HG03439 (cell line): ENCODE results near the gene ZCCHC18.
A peak's percentile ranks its signal among the peaks of the same experiment; 100 is the strongest.
"Not testable (repeated sequence)": the region's sequence is repeated elsewhere in the genome, so short reads cannot be mapped to it uniquely, and the experiment has no call there.

Experiments used
- ATAC-seq: cut with Tn5 transposase; IDR thresholded peaks from one replicate; pipeline ENCODE4 v1.9.1; 2021; ENCODE audit warnings: mild to moderate bottlenecking, moderate library complexity; ENCODE audit not compliant: unreplicated experiment

ZCCHC18 gene

DNA sequence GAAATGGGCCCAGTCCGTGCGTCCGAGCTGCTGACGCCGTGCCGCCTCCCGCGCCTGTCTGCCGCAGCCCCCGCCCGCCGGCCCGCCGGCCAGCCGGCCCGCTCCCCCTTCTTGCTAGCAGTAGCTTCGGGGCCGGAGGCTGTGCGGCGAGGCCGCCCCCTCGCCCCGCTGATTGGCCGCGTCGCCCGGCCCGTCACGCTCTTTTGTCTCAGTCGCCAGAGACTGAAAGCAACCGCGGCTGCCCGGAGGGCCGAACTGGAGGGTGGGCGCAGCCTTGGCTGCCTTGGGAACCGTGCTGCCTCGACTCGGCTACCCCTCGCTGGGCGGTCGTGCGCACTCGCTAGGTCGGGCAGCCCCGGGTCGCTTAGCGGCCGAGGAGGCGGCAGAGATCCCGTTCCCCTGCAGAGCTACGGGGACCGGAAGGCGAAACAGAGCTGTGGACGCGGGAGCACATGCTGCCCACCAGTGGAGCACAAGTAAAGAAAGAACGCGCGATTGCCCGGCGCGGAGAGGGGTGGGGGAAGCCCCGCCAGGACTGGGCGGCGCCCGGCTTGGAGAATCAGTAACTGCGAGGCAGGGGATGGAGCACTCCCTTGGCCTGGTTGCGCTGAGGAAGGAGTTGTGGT, at the start of gene ZCCHC18:
Gene ZCCHC18 (plus strand): TSS at position 198 of the 626 bp plus-strand sequence. CDS start 1,589 bp downstream, outside the sequence.
- ATAC-seq: peak; percentile 72

DNA sequence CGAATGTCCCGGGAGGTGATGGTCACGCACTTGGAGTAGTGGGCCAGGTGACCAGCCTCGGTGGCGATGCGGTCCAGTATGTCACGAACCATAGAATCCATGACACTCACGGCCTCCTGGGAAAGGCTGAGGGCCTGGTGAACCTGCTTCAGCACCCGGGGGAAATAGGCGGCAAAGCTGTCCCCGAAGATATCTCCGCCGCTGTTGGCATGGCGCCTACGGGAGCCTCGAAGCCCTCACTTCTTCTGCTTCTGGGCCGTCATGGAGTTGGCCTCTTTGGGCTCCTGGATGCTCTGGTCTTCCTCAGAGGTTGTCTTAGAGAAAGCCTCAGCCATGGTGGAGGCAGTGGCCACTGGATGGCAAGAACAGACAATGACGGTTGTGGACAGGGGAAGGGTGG, 49.7 kb upstream of the ZCCHC18 start:
- not testable (repeated sequence) for ATAC-seq

DNA sequence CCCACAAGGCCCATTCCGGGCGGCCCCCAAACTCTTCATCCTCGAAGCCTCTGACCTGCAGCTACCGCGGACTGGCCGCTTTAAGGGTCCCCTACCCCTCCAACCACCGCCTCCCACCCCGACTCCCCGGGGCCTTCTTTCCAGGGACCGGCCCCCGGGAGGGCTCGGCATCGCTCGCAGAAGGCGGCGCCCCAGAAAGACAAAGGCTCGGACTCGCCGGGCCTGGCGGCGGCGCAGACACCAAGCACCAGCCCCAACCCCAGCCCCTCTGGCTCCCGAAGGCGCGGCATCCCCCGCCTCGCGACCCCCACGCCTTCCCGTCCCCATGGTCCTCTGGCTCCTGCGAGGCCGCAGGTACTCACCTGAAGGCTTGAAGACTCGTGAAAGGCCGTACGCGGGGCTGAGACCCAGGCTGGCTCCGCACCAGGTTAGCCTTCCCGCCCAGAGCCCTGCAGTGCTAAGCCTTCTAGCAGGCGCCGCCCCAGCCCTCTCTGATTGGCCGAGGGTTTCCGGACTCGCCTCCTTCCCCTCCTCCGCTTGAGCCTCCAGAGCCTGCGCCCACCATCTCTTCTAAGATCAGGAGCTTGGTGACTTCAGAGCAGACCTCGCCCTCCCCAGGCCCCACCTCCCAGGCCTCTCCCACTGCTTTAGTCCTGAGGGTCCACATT, 36.4 kb upstream of the ZCCHC18 start, which contains the start of gene TMSB15C:
Gene TMSB15C (minus strand): TSS at position 459 of the 668 bp plus-strand sequence.
- not testable (repeated sequence) for ATAC-seq

DNA sequence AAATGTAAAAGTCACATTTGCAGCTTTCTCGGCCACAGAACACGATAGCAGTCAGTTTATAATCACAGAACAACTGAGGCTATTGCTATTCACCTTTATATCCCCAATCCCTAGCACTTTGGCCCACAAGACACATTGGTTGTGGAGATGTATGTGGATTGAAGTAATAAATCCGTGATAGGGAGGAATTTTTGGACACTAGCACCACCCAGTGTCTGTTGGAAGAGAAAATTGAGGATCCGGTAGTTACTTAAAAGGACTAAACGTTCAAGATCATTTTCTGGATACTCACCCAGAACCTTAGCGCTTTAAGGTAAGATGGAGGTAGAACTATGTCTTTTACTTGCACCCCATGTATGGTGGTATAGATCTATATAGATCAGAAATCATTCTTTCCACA, 34.5 kb upstream of the ZCCHC18 start:
- not testable (repeated sequence) for ATAC-seq

DNA sequence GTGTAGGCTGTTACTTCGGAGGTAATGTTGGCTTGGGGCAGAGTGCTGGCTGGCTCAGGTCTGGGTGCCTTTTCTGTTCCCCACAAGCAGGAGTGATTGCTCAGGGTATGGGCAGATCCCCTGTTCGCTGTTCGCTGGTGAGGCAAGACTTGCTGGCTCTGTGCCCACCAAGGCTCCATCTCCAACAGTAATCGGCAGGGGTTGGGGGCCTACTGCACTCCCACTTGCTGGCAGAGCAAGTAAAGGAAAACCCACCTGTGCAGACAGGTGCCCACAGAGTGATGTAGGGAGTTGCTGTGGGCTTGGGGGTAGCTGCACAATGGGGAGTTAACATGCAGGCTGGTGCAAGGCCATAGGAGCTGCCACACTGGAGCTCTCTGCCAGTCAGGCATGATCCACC, 28.3 kb upstream of the ZCCHC18 start:
- ATAC-seq: no peak

DNA sequence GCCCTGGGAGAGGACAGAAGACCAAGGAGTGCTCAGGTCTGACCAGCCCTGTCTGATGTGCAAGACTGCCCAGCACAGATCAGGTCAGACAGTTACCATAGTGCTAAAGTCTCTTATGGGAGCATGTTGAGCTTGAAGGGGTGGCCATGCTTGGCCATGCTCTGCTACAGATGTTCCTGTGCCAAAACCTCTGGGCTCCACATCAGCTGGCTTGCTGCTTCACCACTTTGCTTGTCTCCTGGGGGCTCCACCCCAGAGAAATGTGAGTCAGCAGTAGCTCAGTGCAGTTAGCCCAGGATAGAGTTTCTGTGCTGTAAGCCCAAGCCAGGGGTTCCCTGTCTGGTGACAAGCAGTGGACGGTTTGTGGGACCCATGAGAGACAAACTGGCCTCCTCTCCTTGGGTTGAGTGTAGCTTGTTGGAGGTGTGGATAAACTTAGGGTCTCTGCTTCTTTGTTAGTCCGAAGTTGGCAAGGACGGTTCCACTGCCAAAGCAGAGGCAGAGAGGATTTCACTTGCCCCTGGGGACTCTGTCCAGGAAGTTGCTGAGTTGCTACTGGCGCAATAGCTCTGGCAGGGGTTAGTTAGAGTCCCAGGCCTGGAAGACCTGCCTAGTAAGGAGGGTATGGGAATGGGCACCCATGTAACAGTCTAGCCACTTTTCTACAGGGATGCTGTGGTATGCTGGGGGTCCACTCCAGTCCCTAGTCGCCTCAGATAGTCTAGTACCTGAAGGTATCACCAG, 27.6 kb upstream of the ZCCHC18 start:
- no peak for ATAC-seq

DNA sequence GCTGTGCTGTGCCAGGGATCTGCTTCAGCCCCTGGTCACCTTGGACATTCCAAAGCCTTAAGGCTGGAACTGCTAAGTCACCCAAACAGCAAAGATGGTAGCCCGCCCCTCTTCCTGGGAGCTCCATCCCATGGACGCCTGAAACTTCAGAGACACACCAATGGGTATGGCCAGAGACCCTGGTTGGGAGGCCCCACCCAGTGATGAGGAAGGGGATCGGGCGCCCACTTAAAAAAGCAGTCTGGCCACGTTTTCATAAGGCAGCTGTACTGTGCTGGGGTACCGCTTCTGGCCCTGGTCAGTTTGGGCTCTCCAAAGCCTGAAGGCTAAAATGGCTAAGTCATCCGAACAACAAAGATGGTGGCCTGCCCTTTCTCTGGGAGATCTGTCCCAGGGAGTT, 26.8 kb upstream of the ZCCHC18 start:
- no peak for ATAC-seq

DNA sequence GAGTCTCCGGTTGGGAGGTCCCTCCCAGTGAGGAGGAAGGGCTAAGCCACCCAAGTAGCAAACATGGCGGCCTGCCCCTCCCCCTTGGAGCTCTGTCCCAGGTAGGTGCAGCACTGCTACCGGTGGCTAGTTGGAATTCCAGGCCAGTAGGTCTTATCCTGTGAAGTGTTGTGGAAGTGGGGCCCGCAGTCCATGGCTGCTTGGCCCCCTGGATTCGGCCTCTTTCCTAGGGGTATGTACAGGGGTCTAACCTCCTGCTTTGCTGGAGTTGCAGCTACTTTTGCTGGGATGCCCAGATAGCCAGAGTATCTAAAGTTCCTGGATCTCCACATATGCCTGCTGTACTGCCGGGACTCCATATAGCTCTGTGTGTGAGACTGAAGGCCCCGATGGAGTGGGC, 26.4 kb upstream of the ZCCHC18 start:
- no peak for ATAC-seq

DNA sequence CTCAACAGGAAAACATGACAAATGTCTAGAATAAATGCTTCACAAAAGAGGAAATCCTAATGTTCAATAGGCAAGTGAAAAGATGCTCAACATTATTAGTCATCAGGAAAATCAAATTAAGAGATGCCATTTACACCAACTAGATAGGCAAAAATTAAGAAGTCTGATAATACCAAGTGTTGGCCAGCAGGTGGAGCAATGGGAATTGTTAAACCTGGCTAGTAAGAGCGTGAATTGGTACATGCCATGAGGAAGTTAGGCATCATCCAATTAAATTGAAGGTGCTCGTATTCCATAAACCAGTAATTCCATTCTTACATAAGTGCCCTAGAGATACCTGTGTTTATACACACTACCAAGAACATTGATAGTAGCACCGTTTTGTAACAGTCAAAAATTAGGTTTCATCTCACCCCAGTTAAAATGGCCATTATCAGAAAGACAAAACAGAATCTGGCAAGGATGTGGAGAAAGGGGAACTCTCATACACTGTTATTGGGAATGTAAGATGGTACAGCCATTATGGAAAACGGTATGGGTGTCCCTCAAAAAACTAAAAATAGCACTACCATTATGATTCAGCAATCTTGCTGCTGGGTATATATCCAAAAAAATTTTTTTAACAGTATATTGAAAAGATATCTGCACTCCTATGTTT, 14.0 kb upstream of the ZCCHC18 start:
- peak; percentile 74 for ATAC-seq

DNA sequence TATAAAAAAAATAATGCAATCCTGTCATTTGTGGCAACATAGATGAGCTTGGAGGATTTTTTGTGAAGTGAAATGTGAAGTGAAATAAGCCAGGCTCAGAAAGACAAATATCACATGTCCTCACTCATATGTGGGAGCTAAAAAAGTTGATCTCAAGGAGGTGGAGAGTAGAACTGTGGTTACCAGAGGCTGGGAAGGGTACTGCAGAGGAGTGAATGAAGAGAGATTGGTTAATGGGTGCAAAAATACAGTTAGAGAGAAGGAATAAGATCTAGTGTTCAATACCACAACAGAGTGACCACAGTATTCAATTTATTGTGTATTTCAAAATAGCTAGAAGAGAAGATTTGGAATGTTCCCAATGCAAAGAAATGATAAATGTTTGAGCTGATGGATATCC, 13.4 kb upstream of the ZCCHC18 start:
- ATAC-seq: no peak

DNA sequence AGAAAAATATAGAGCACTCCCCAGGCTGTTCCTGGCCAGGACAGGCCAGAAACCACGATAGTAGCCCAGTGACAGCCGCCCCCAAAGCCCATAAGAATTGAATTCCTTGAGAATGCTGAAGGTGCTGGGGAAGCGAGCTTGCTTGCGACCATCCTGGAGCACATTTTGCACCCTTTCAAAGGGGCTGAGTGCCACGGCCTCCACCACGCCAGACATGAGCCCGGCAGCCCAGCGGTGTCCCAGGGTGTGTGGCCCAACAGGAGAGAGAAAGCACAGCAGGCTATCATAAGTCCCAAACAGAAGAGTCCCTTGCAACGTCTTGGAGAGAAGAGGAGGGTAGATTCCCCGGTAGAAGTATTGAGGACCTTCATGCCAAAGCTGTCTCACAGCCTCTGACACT, 7.6 kb upstream of the ZCCHC18 start:
- ATAC-seq: no peak

DNA sequence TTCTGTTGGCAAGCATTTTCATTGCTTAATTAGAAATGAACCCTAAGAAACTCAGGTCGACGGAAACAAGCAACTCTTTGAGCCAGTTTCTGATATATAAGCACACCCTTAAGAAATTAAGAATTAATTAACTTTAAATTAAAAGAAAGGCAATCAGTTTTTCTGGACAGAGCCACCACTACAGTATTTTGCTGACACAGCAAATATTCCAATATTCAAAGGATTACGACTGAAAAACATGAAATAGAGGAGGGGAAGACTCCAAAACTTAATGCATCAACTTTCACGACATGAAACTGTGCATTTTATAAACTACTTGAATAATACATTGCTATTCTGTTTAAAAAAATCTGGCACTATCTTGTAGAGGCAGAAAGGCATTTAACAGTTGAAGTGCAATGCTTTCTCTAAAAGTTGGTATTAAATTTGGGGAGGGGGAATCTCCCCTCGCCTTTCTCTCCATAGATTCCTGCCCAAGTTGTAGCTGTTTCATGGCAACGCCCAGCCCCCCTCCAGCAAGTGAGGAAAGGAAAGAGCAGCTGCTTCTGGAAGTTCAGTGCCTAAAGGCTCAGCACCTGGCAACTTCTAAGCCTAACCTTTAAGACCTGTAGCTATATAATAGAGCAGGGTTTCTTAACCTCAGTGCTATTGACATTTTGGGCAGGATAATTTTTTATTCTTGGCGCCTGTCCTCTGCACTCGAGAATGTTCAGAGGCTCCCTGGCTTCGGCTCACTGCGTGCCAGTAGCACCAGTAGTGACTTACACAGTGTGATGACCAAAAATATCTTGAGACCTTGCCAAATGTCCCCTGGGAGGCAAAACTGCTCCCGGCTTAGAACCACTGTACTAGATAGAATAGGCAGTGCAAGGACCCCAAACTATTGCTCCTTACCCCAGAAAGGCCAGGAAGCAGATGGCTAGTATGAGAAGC, 6.7 kb upstream of the ZCCHC18 start:
- ATAC-seq: no peak

DNA sequence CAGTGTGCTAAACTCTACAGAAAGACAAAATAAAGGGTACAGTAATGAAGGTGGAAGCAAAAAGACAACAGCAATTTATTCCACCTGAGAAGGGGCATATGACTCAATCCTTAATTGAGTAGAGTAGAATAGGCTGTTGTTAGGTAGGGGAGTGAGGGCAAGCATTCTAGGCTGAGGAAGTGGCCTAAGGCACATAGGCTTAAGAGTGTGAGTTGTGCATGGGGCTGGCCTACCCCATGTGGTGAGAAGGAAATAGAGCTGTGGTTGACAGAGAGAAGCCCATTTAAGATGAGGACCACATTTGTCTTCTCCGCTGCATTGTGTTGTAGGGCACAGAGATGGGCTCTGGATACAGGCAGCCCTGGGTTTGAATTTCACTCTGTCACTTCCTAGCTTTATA, 3.4 kb upstream of the ZCCHC18 start:
- ATAC-seq: no peak

DNA sequence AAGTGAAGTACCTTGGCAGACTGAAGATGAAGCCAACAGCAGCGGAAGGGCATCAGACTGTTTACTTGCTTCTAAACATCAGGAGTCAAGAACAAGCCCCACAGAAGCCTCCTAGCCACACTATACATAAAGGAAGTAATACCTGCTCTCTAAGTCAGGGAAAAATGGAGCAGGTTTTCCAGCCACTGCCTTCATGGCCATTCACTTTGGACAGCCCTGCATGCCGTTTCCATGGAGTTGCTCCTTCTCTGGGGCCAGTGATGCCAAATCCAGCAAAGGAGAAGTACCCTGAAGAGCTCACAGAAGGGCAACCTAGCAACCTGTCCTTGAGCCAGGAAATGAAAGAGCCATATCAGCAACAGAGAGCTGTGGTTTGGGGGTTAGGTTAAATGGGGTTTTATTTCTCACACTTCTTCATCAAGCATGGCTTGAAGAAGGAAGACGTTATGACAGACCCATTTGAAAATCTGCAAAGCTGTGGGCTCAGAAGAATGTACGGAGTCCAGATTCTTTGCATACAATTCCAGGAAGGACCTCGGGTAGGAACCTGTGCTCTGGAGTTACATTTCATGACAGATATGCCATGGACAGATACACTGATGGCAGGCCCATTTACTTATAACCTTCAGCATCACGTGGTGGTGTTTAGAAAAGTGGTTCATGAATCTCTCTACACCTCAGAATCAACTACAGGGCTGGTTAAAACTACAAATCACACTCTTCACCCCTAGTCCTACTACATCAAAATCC, 1.7 kb upstream of the ZCCHC18 start:
- not testable (repeated sequence) for ATAC-seq

DNA sequence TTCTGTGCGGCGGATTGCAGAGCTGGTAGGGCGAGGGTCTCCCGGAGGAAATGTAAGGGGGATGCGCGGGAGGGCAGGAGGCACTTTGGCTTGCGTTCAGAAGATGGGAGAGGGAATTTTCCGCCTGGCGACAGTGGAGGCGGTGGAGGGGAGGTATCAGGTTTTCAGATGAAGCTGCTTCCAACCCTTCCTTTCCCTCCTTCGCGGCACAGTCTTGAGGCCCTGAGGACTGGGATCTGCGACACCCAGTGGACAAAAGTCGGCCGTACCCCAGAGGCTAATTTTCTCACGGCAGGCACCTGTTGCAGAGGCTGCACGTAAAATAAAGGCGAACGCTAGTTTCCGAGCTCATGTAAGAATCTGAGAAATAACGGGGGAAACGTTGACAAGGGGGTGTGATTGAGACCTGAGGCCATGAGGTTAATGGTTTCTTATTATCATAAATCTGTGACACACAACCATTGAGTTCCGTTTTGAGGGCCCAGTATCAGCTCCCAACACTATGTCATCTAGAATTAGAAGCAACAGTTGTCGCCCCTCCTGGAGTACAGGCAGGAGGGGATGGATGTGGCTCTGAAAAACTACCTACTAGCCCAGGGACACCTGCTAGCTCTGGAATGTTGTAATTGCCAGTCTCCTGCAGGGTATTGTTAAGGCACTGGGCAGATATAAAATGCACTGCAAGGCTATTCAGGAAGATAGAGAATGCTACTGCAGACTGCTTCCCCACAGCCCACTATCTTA, 1.1 kb downstream of the ZCCHC18 start:
- ATAC-seq: peak; percentile 55

DNA sequence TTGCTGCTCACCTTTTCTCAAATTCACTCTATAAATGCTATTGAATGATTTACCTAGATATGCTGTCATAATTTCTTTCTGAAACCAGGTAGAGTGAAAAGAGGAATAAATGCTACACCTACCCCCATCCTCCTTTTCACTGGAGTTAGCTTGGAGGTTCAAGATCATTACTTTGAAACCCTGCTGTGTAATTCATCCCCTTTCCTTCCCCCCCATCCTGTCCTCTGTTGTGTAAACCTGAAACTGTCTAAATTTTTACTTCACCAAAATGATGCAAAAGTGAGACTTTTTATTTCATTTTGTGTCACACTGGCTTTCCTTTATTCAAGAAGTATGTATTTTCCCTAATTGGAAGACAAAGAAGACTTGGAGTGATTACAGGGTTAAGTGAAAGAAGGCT, 5.4 kb downstream of the ZCCHC18 start:
- no peak for ATAC-seq

DNA sequence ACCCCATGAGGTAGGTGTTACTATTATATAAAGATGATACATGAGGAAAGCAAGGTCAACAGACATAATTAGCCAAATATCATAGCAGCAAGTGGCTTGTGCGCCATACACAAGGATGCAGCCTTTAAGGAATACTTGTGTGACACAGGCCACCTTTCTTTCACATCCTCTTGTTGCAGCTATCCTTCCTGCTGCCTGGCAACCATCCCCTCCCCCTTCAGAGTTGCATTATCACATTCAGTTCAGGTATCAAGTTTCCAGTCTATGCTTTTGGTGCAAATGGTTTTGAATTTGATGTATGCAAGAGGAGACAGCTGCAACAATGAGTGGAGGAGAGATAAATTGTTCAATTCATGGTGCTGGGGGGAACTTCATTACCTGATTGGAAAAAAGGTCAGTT, 6.4 kb downstream of the ZCCHC18 start:
- ATAC-seq: no peak

DNA sequence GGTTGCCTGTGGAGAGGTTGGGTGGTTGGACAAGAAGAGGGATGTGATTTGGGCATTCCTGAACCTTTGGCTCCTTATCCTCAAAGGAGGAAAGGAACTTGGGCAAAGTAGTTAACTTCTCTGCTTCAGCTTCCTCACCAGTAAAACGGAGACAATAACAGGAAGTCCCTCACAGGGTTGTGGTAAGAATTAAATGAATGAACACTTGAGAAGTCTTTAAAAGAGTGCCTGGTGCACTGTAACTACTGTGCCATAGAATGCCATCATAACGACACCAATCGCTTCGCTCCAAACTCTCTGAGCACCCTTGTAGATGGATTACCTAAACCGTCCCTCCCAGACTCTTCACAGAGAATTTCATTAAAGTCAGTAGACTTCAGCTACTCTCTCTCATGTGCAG, 10.5 kb downstream of the ZCCHC18 start:
- ATAC-seq: no peak

DNA sequence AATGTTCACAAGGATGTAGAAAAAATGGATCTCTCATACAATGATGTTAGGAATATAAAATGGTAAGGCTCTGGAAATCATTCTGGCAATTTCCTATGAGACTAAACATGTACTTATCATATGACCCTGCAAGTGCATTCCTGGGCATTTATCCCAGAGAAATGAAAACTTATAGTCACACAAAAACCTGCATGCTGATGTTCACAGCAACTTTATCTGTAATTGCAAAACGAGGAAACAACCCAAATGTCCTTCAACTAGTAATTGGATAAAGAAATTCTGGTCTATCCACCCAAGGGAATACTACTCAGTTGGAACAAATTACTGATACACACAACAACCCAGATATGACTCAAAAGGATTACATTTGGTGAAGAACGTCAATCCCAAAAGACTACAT, 14.5 kb downstream of the ZCCHC18 start:
- no peak for ATAC-seq
